IMR-90 (cell line): Measurements from ENCODE around the gene PLCH2. TPM values are rescaled to one million over a fixed set of nuclear protein-coding genes. Genes with fewer than 3 reads are reported as not detected.

Source experiments
- ATAC-seq: fragments of 200-7000 bp; cut with Tn5 transposase; 2 replicates; pipeline ENCODE4 v1.9.1; 2020; ENCODE audit warnings: low read depth, mild to moderate bottlenecking, moderate library complexity
- BruUV-seq: library from RNA; stranded (reverse); fragments of 400-500 nt; replicated peaks from 2 replicates; lab custom pipeline; 2021; lab: Mats Ljungman, UMichigan
- CTCF ChIA-PET: fragments of 300-600 bp; formaldehyde crosslinking; extraction: SDS; loops from one replicate; lab custom pipeline; 2021; ENCODE audit warnings: antibody characterized with exemption; lab: Yijun Ruan, JAX
- POLR2A ChIA-PET: fragments of 300-600 bp; sonication (Branson Sonifier 250); formaldehyde crosslinking; loops from one replicate; lab custom pipeline; 2022; ENCODE audit warnings: antibody characterized with exemption; ENCODE audit not compliant: unreplicated experiment; lab: Charles Lee
- DNase-seq: peaks from one replicate; pipeline ENCODE4 v3.0.0; 2013
- H2AFZ ChIP-seq: replicated peaks from 2 replicates; pipeline ENCODE3; 2013; ENCODE audit warnings: low read length, mild to moderate bottlenecking; ENCODE audit not compliant: poor library complexity
- H2AK5ac ChIP-seq: 2 replicates; pipeline ENCODE4 v1.6.1; 2013; ENCODE audit warnings: low read depth, low read length, inconsistent platforms
- H2AK9ac ChIP-seq: replicated peaks from 2 replicates; pipeline ENCODE3; 2013; ENCODE audit warnings: mild to moderate bottlenecking, low read depth, low read length, moderate library complexity; ENCODE audit not compliant: poor library complexity
- H2BK120ac ChIP-seq: 2 replicates; pipeline ENCODE4 v1.6.1; 2013; ENCODE audit warnings: low read depth, low read length, inconsistent platforms
- H2BK15ac ChIP-seq: 3 replicates; pipeline ENCODE4 v1.6.1; 2013; ENCODE audit warnings: low read depth, low read length, inconsistent platforms
- H2BK20ac ChIP-seq: 2 replicates; pipeline ENCODE4 v1.6.1; 2013; ENCODE audit warnings: low read depth, mild to moderate bottlenecking, inconsistent platforms, low read length, moderate library complexity
- H2BK5ac ChIP-seq: 2 replicates; pipeline ENCODE4 v1.6.1; 2013; ENCODE audit warnings: mild to moderate bottlenecking, low read depth, low read length, inconsistent platforms; ENCODE audit not compliant: poor library complexity, severe bottlenecking
- H3K14ac ChIP-seq: replicated peaks from 2 replicates; pipeline ENCODE4 v1.6.1; 2013; ENCODE audit warnings: low read depth, low read length, inconsistent platforms
- H3K18ac ChIP-seq: 2 replicates; pipeline ENCODE4 v1.6.1; 2013; ENCODE audit warnings: low read depth, low read length, control low read depth
- H3K23ac ChIP-seq: 2 replicates; pipeline ENCODE4 v1.6.1; 2013; ENCODE audit warnings: low read depth, low read length, inconsistent platforms
- H3K27ac ChIP-seq: 2 replicates; pipeline ENCODE4 v1.5.1; 2013; ENCODE audit warnings: mild to moderate bottlenecking, control low read depth, low read length; ENCODE audit not compliant: insufficient read depth
- H3K27me3 ChIP-seq: 2 replicates; pipeline ENCODE4 v1.6.1; 2013; ENCODE audit warnings: low read length; ENCODE audit not compliant: control insufficient read depth, insufficient read depth
- H3K36me3 ChIP-seq: 2 replicates; pipeline ENCODE4 v1.6.1; 2013; ENCODE audit warnings: low read length, mixed read lengths; ENCODE audit not compliant: control insufficient read depth, insufficient read depth
- H3K4ac ChIP-seq: 2 replicates; pipeline ENCODE4 v1.6.1; 2013; ENCODE audit warnings: low read depth, low read length, inconsistent platforms
- H3K4me1 ChIP-seq: 2 replicates; pipeline ENCODE4 v1.6.1; 2013; ENCODE audit warnings: low read length, mixed read lengths; ENCODE audit not compliant: control insufficient read depth, insufficient read depth
- H3K4me2 ChIP-seq: 2 replicates; pipeline ENCODE4 v1.6.1; 2013; ENCODE audit warnings: low read depth, mild to moderate bottlenecking, control low read depth, low read length, moderate library complexity
- H3K4me3 ChIP-seq: 2 replicates; pipeline ENCODE4 v1.5.1; 2013; ENCODE audit warnings: low read depth, mild to moderate bottlenecking, control low read depth, low read length, moderate library complexity; ENCODE audit not compliant: insufficient read depth
- H3K56ac ChIP-seq: 2 replicates; pipeline ENCODE4 v1.6.1; 2013; ENCODE audit warnings: low read length, inconsistent platforms; ENCODE audit not compliant: insufficient read depth; ENCODE audit errors: extremely low read depth
- H3K79me1 ChIP-seq, 2 experiments: 2 replicates each; pipeline ENCODE4 v1.6.1; 2013; ENCODE audit warnings: low read length in 2 of 2, inconsistent platforms in 1 of 2, low read depth in 1 of 2
- H3K9ac ChIP-seq: 2 replicates; pipeline ENCODE4 v1.6.1; 2013; ENCODE audit warnings: low read depth, low read length, control low read depth
- H3K9me1 ChIP-seq: 2 replicates; pipeline ENCODE4 v1.6.1; 2013; ENCODE audit warnings: low read length, inconsistent platforms; ENCODE audit not compliant: insufficient read depth
- H3K9me3 ChIP-seq: 2 replicates; pipeline ENCODE4 v1.6.1; 2013; ENCODE audit warnings: low read length; ENCODE audit not compliant: control insufficient read depth, insufficient read depth
- H4K20me1 ChIP-seq: 2 replicates; pipeline ENCODE4 v1.6.1; 2013; ENCODE audit warnings: low read length, inconsistent platforms; ENCODE audit not compliant: insufficient read depth
- H4K5ac ChIP-seq: 2 replicates; pipeline ENCODE4 v1.6.1; 2013; ENCODE audit warnings: mild to moderate bottlenecking, low read depth, low read length, control low read depth
- H4K8ac ChIP-seq, 2 experiments: 2 replicates each; pipeline ENCODE4 v1.6.1; 2013; ENCODE audit warnings: low read depth in 2 of 2, low read length in 2 of 2, control low read depth in 1 of 2, inconsistent platforms in 1 of 2
- H4K91ac ChIP-seq: 2 replicates; pipeline ENCODE4 v1.6.1; 2013; ENCODE audit warnings: low read depth, low read length, inconsistent platforms; ENCODE audit not compliant: insufficient read depth
- BHLHE40 ChIP-seq: fragments of 150-350 bp; IDR thresholded peaks from 2 replicates; pipeline ENCODE4 v1.6.1; 2016; ENCODE audit warnings: mild to moderate bottlenecking, low read depth, low read length
- CEBPB ChIP-seq: IDR thresholded peaks from 2 replicates; pipeline ENCODE4 v1.6.1; 2012; ENCODE audit warnings: low read depth, low read length, improper control_type of control experiment
- CHD1 ChIP-seq: IDR thresholded peaks from 2 replicates; pipeline ENCODE4 v1.6.1; 2012; ENCODE audit warnings: low read depth, low read length, improper control_type of control experiment
- CTCF ChIP-seq: conservative IDR thresholded peaks from 2 replicates; pipeline ENCODE4 v1.5.1; 2012; ENCODE audit warnings: mild to moderate bottlenecking, low read depth, low read length, improper control_type of control experiment
- FOS ChIP-seq: fragments of 150-350 bp; IDR thresholded peaks from 2 replicates; pipeline ENCODE4 v1.6.1; 2016; ENCODE audit warnings: low read depth, low read length
- MAFK ChIP-seq: IDR thresholded peaks from 2 replicates; pipeline ENCODE4 v1.6.1; 2012; ENCODE audit warnings: low read depth, low read length, improper control_type of control experiment
- MAZ ChIP-seq: IDR thresholded peaks from 2 replicates; pipeline ENCODE4 v1.6.1; 2012; ENCODE audit warnings: low read depth, mild to moderate bottlenecking, low read length, improper control_type of control experiment, moderate library complexity, borderline replicate concordance
- MXI1 ChIP-seq: IDR thresholded peaks from 2 replicates; pipeline ENCODE4 v1.6.1; 2012; ENCODE audit warnings: low read depth, mild to moderate bottlenecking, low read length, moderate library complexity, borderline replicate concordance
- NFE2L2 ChIP-seq: fragments of 150-350 bp; IDR thresholded peaks from 2 replicates; pipeline ENCODE4 v1.6.1; 2016; ENCODE audit warnings: low read depth, mild to moderate bottlenecking, low read length
- POLR2A ChIP-seq: IDR thresholded peaks from 2 replicates; pipeline ENCODE4 v1.6.1; 2012; ENCODE audit warnings: mild to moderate bottlenecking, low read depth, low read length
- RAD21 ChIP-seq: IDR thresholded peaks from 2 replicates; pipeline ENCODE4 v1.6.1; 2012; ENCODE audit warnings: low read length, improper control_type of control experiment
- RCOR1 ChIP-seq: IDR thresholded peaks from 2 replicates; pipeline ENCODE4 v1.6.1; 2012; ENCODE audit warnings: mild to moderate bottlenecking, low read length, improper control_type of control experiment; ENCODE audit not compliant: insufficient replicate concordance
- RFX5 ChIP-seq: IDR thresholded peaks from 2 replicates; pipeline ENCODE4 v1.8.0; 2012; ENCODE audit warnings: low read depth, mild to moderate bottlenecking, low read length, moderate library complexity
- SMC3 ChIP-seq: fragments of 150-350 bp; IDR thresholded peaks from 2 replicates; pipeline ENCODE4 v1.6.1; 2016; ENCODE audit warnings: low read depth, mild to moderate bottlenecking, antibody characterized with exemption, low read length, moderate library complexity
- USF2 ChIP-seq: fragments of 150-350 bp; IDR thresholded peaks from 2 replicates; pipeline ENCODE4 v1.6.1; 2017; ENCODE audit warnings: mild to moderate bottlenecking, antibody characterized with exemption, low read length, low read depth
- WGBS, 2 experiments: methylation state at CpG; one replicate each; pipeline versions ENCODE4 v1.1.5 to v1.1.7; 2013; ENCODE audit warnings: missing lambda C conversion rate in 2 of 2; ENCODE audit not compliant: insufficient read length in 1 of 2; ENCODE audit errors: extremely low coverage in 2 of 2; 5-methylcytosine and 5-hydroxymethylcytosine counted together
- dilution Hi-C: fragments of 300-500 bp; cut with HindIII; formaldehyde crosslinking; loops from one replicate; pipeline ENCODE4 v1.14.3; 2018; ENCODE audit warnings: low sequenced_read_pairs; ENCODE audit not compliant: unreplicated experiment
- in situ Hi-C: fragments of 300-500 bp; cut with MboI; formaldehyde crosslinking; loops from 3 replicates; pipeline ENCODE4 v1.14.3; 2019; ENCODE audit warnings: low sequenced_read_pairs, inconsistent platforms, mixed read lengths
- intact Hi-C: fragments of 100-400 bp; cut with micrococcal nuclease; formaldehyde crosslinking; loops from 2 replicates; pipeline ENCODE4 v1.10.0; 2022
- polyA plus RNA-seq, 3 experiments: library from polyadenylated mRNA; depleted of rRNA; stranded (reverse); fragments of >200 nt; gene quantifications; 2 replicates each; pipeline ENCODE4 v1.2.3, GENCODE V29; 2012; ENCODE audit warnings: low replicate concordance in 1 of 3
- total RNA-seq: library from RNA; depleted of rRNA; stranded (reverse); fragments of >200 nt; gene quantifications from 2 replicates; pipeline ENCODE4 v1.2.3, GENCODE V29; 2012

Gene PLCH2
- total and polyA plus RNA-seq, 2 of the 4 experiments (the other 2 are of a cell fraction): 0.18 to 1.9 TPM

- Histone ChIP-seq H2AK5ac (no peak overlapping the region), H4K20me1 (no peaks in the 10 kb centered on the region), H3K79me1 (no peaks in the 10 kb centered on the region), H2BK5ac (no peak overlapping the region), H3K4me1 (no peaks in the 10 kb centered on the region), H2BK15ac (no peak overlapping the region), H3K23ac (no peak overlapping the region), H2BK20ac (no peak overlapping the region), H2AK9ac (no peak overlapping the region), H4K8ac (no peak overlapping the region), H3K4me2 (no peak overlapping the region), H4K5ac (no peak overlapping the region), H3K14ac (no peak overlapping the region), H3K4me3 (no peak overlapping the region), H3K18ac (no peak overlapping the region), H3K56ac (no peak overlapping the region), H3K9me3 (no peaks in the 10 kb centered on the region), H3K36me3 (no peaks in the 10 kb centered on the region), H3K27ac (no peak overlapping the region), H3K4ac (no peak overlapping the region), H3K9me1 (no peaks in the 10 kb centered on the region), H3K9ac (no peak overlapping the region), H2BK120ac (no peak overlapping the region), H3K27me3 (peaks cover 36% of the 10 kb centered on the region), H4K91ac (no peak overlapping the region), H2AFZ (no peak overlapping the region)
- BruUV-seq: no TSS peak
- ATAC-seq: no peak
- DNase-seq: no peak
- 62% methylated on average over 5 of the region's 13 CpGs; no CpG with 5 or more reads in 1 of the 2 experiments for WGBS, 2 experiments
- TF ChIP-seq MXI1: no peak
- no peak for TF ChIP-seq RFX5
- no peak for TF ChIP-seq MAZ
- TF ChIP-seq POLR2A: no peak
- TF ChIP-seq BHLHE40: no peak
- no peak for TF ChIP-seq CEBPB
- TF ChIP-seq NFE2L2: no peak
- no peak for TF ChIP-seq CTCF
- TF ChIP-seq RAD21: no peak
- no peak for TF ChIP-seq FOS
- TF ChIP-seq MAFK: no peak
- TF ChIP-seq USF2: no peak
- TF ChIP-seq SMC3: no peak
- no peak for TF ChIP-seq RCOR1
- no peak for TF ChIP-seq CHD1
- POLR2A ChIA-PET: no interaction called here
- in situ Hi-C loops (no loop called here), dilution Hi-C loops (no loop called here), intact Hi-C loops (no loop called here)
- CTCF ChIA-PET: no interaction called here
These were observed 1.1 kb upstream of the PLCH2 start for GRCh38 chr1:2474933-2475371.
